HL-60 (cell line): ENCODE measurements around the gene OPN5.

Experiments used
- DNase-seq, 2 experiments: peaks; one replicate each; pipeline ENCODE4 v3.0.0-alpha.2; 2010 to 2020; ENCODE audit warnings: low read depth in 1 of 2, low spot score in 1 of 2
- H3K27ac ChIP-seq: fragments of 250-450 bp; sonication (Bioruptor Pico); replicated peaks from 2 replicates; pipeline ENCODE4 v1.5.1; 2020; ENCODE audit warnings: mild to moderate bottlenecking, moderate library complexity
- H3K27me3 ChIP-seq: fragments of 250-450 bp; sonication (Bioruptor Pico); 2 replicates; pipeline ENCODE4 v1.5.1; 2021; ENCODE audit warnings: mild to moderate bottlenecking, moderate library complexity; ENCODE audit not compliant: insufficient read depth, poor library complexity, severe bottlenecking
- H3K4me3 ChIP-seq: replicated peaks from 2 replicates; pipeline ENCODE4 v1.5.1; 2011; ENCODE audit warnings: mild to moderate bottlenecking, control low read depth, low read length; ENCODE audit not compliant: insufficient read depth
- CTCF ChIP-seq: IDR thresholded peaks from one replicate; pipeline ENCODE4 v1.5.1; 2011; ENCODE audit warnings: low read length, control low read depth, inconsistent platforms; ENCODE audit not compliant: insufficient read depth
- GABPA ChIP-seq: IDR thresholded peaks from 2 replicates; pipeline ENCODE4 v1.6.1; 2012; ENCODE audit warnings: low read depth
- POLR2AphosphoS5 ChIP-seq: IDR thresholded peaks from 2 replicates; pipeline ENCODE4 v1.6.1; 2012; ENCODE audit warnings: low read depth
- REST ChIP-seq: IDR thresholded peaks from 2 replicates; pipeline ENCODE4 v1.6.1; 2012; ENCODE audit warnings: low read depth; ENCODE audit not compliant: insufficient replicate concordance
- SPI1 ChIP-seq: IDR thresholded peaks from 2 replicates; pipeline ENCODE4 v1.6.1; 2012; ENCODE audit warnings: low read depth, mild to moderate bottlenecking, borderline replicate concordance

The OPN5 gene

GRCh38 chr6:47759364-47759763 lies 22.5 kb upstream of the OPN5 start:
- TF ChIP-seq POLR2AphosphoS5 (no peak), GABPA (no peak), CTCF (no peak), REST (no peak), SPI1 (no peak)
- Histone ChIP-seq H3K27ac (no peak overlapping the region), H3K27me3 (no peaks in the 10 kb centered on the region), H3K4me3 (no peak overlapping the region)
- DNase-seq: no peak

GRCh38 chr6:47762502-47762901 lies 19.3 kb upstream of the OPN5 start:
- DNase-seq: no peak
- no peak for TF ChIP-seq CTCF
- TF ChIP-seq POLR2AphosphoS5: no peak
- no peak for TF ChIP-seq SPI1
- TF ChIP-seq GABPA: no peak
- TF ChIP-seq REST: no peak
- Histone ChIP-seq H3K4me3 (no peak overlapping the region), H3K27ac (no peak overlapping the region), H3K27me3 (no peaks in the 10 kb centered on the region)

GRCh38 chr6:47766445-47766844 lies 15.4 kb upstream of the OPN5 start:
- no peak for DNase-seq
- TF ChIP-seq CTCF (no peak), REST (no peak), SPI1 (no peak), GABPA (no peak), POLR2AphosphoS5 (no peak)
- Histone ChIP-seq H3K27ac (no peak overlapping the region), H3K4me3 (no peak overlapping the region), H3K27me3 (no peaks in the 10 kb centered on the region)
